Peyer's patch (tissue), 4 donors: ENCODE data around the gene TXNRD2.

Source experiments
- POLR2A ChIP-seq, 2 donors: fragments of 450-650 bp; IDR thresholded peaks; one replicate each; pipeline ENCODE4 v1.5.1; 2017; ENCODE audit warnings: antibody characterized with exemption in 2 of 2, mild to moderate bottlenecking in 2 of 2, moderate library complexity in 2 of 2
- TF ChIP-seq, protein P1 (sequence below), 6 experiments: fragments of 450-650 bp in 4 of 6; fragments of 200-600 bp in 2 of 6; sonication (generic) in 1 of 6; IDR thresholded peaks; one replicate each; pipeline ENCODE4 v1.5.1; 2017 to 2019; ENCODE audit warnings: antibody characterized with exemption in 6 of 6, mild to moderate bottlenecking in 3 of 6, moderate library complexity in 1 of 6

DNA sequence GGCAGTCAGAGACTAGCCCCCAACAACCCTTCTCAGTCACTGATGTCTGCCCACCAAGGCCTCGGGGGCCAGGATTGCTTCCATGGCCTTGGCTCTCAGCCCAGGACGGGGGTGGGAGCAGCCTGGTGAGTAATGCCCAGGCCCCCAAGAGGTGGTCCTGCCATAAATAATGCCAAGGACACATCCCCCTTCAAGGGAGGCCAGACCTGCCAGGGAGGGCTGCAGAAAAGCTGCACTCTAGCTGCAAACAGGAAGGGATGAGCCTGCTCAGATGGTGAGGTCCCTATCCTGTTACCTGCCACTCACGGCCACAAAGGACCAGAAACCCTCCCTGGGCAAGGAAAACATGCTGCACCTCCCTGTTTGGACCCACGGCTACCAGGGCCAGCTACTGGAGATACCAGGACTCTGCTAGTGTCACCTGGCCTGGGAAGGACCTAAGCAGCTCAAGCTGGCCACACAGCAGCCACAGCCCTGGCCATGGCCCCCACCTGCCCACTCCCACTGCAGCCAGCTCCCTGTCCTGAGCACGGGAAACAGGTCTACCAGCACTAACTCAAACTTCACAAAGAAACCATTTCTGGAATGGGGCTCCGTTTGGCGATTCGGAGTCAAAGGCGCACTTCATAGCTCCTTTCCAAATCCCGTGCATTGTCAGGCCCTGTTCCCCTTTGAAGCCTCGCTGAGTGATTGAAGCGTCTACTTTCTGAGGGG lies 99.1 kb downstream of the TXNRD2 start:
- TF ChIP-seq, protein P1, sequence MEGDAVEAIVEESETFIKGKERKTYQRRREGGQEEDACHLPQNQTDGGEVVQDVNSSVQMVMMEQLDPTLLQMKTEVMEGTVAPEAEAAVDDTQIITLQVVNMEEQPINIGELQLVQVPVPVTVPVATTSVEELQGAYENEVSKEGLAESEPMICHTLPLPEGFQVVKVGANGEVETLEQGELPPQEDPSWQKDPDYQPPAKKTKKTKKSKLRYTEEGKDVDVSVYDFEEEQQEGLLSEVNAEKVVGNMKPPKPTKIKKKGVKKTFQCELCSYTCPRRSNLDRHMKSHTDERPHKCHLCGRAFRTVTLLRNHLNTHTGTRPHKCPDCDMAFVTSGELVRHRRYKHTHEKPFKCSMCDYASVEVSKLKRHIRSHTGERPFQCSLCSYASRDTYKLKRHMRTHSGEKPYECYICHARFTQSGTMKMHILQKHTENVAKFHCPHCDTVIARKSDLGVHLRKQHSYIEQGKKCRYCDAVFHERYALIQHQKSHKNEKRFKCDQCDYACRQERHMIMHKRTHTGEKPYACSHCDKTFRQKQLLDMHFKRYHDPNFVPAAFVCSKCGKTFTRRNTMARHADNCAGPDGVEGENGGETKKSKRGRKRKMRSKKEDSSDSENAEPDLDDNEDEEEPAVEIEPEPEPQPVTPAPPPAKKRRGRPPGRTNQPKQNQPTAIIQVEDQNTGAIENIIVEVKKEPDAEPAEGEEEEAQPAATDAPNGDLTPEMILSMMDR (IDR thresholded peaks at IDR 0.05) = no peak
- TF ChIP-seq POLR2A (IDR thresholded peaks at IDR 0.05) = no peak
